K562 (cell line): Measurements from ENCODE around the gene DUS1L. TPM values are rescaled to one million over a fixed set of nuclear protein-coding genes. Genes with fewer than 3 reads are reported as not detected.

ENCODE experiments used
- ATF4 ChIP-seq: fragments of 450-650 bp; formaldehyde crosslinking; IDR thresholded peaks from 2 replicates; pipeline ENCODE4 v1.4.0; 2022; ENCODE audit warnings: mild to moderate bottlenecking, moderate library complexity
- BRD4 ChIP-seq: fragments of 200-600 bp; sonication (generic); IDR thresholded peaks from 2 replicates; pipeline ENCODE4 v1.6.1; 2017; ENCODE audit warnings: inconsistent platforms
- FIP1L1 ChIP-seq: fragments of 200-400 bp; formaldehyde crosslinking; IDR thresholded peaks from 2 replicates; pipeline ENCODE4 v1.6.1; 2018; ENCODE audit warnings: mild to moderate bottlenecking, low read depth, low read length; ENCODE audit not compliant: poor library complexity, severe bottlenecking
- HDAC3 ChIP-seq: fragments of 450-650 bp; IDR thresholded peaks from 2 replicates; pipeline ENCODE4 v1.6.1; 2018; ENCODE audit warnings: borderline replicate concordance, mild to moderate bottlenecking, moderate library complexity; ENCODE audit not compliant: partially characterized antibody
- ILK ChIP-seq: fragments of 450-650 bp; IDR thresholded peaks from 2 replicates; pipeline ENCODE4 v1.6.1; 2016; ENCODE audit warnings: missing genetic modification characterization, low read depth, mild to moderate bottlenecking, missing compliant biosample characterization, moderate library complexity, borderline replicate concordance
- KAT2B ChIP-seq: IDR thresholded peaks from one replicate; pipeline ENCODE4 v1.6.1; 2012; ENCODE audit warnings: low read depth, mild to moderate bottlenecking, control low read depth, inconsistent platforms, low read length, moderate library complexity
- MAZ ChIP-seq, 2 experiments: fragments of 450-650 bp in 1 of 2; sonication (generic) in 1 of 2; formaldehyde crosslinking; IDR thresholded peaks in 1 of 2; conservative IDR thresholded peaks in 1 of 2; 2 replicates each; pipeline versions ENCODE4 v1.4.0 to v1.5.0; 2020; ENCODE audit warnings: mild to moderate bottlenecking in 1 of 2, missing genetic modification reagents in 1 of 2
- MBD2 ChIP-seq: sonication (generic); IDR thresholded peaks from 2 replicates; pipeline ENCODE4 v1.6.1; 2016; ENCODE audit warnings: low read depth, borderline replicate concordance
- PRMT5 ChIP-seq: sonication (generic); formaldehyde crosslinking; IDR thresholded peaks from 2 replicates; pipeline ENCODE4 v1.5.0; 2020; ENCODE audit warnings: missing genetic modification reagents
- RBM25 ChIP-seq: fragments of 200-400 bp; formaldehyde crosslinking; IDR thresholded peaks from 2 replicates; pipeline ENCODE4 v1.6.1; 2018; ENCODE audit warnings: low read length, low read depth, moderate library complexity; ENCODE audit not compliant: severe bottlenecking
- SP1 ChIP-seq: sonication (generic); formaldehyde crosslinking; IDR thresholded peaks from 2 replicates; pipeline ENCODE4 v1.8.1; 2022; ENCODE audit warnings: mild to moderate bottlenecking, missing genetic modification reagents
- TAL1 ChIP-seq: fragments of 450-650 bp; IDR thresholded peaks from 2 replicates; pipeline ENCODE4 v1.6.1; 2016; ENCODE audit warnings: mild to moderate bottlenecking
- ZBTB17 ChIP-seq: fragments of 450-650 bp; formaldehyde crosslinking; IDR thresholded peaks from 2 replicates; pipeline ENCODE4 v1.4.0; 2020; ENCODE audit warnings: mild to moderate bottlenecking
- ZFP91 ChIP-seq: sonication (generic); formaldehyde crosslinking; IDR thresholded peaks from 2 replicates; pipeline ENCODE4 v1.8.0; 2022; ENCODE audit warnings: mild to moderate bottlenecking, missing genetic modification reagents
- ZNF239 ChIP-seq: fragments of 250-450 bp; sonication (Bioruptor Pico); IDR thresholded peaks from 2 replicates; pipeline ENCODE4 v1.4.0; 2020; ENCODE audit warnings: mild to moderate bottlenecking
- ZNF324 ChIP-seq: fragments of 250-450 bp; sonication (Bioruptor Pico); IDR thresholded peaks from 2 replicates; pipeline ENCODE4 v1.4.0; 2020; ENCODE audit warnings: mild to moderate bottlenecking
- ZNF512 ChIP-seq: IDR thresholded peaks from 2 replicates; pipeline ENCODE4 v1.6.1; 2016; ENCODE audit warnings: missing genetic modification characterization, missing compliant biosample characterization
- ZNF609 ChIP-seq: sonication (generic); formaldehyde crosslinking; IDR thresholded peaks from 2 replicates; pipeline ENCODE4 v1.8.1; 2023; ENCODE audit warnings: missing genetic modification reagents, mild to moderate bottlenecking, borderline replicate concordance
- ZNF785 ChIP-seq: fragments of 250-450 bp; sonication (Bioruptor Pico); IDR thresholded peaks from 2 replicates; pipeline ENCODE4 v1.4.0; 2020; ENCODE audit warnings: mild to moderate bottlenecking
- polyA plus RNA-seq, 8 experiments: library from polyadenylated mRNA; depleted of rRNA in 4 of 8; stranded (reverse) in 5 of 8; unstranded in 3 of 8; fragments of >200 nt; fragmentation: Nextera tagmentation in 2 of 8; fragmentation: Illumina TruSeq in 1 of 8; extraction: Ambion mirVana in 2 of 8; extraction: Trizol in 1 of 8; gene quantifications; 2 replicates each; pipeline versions ENCODE4 v1.2.1 to v1.2.3, GENCODE V29; 2011 to 2014; ENCODE audit warnings: inconsistent platforms in 1 of 8, missing spikeins in 1 of 8
- total RNA-seq, 7 experiments: library from RNA; depleted of rRNA in 6 of 7; stranded (reverse); fragments of >200 nt in 6 of 7; fragmentation: Illumina TruSeq in 2 of 7; extraction: Trizol in 2 of 7; gene quantifications; 2 replicates each; pipeline versions ENCODE4 v1.2.1 to v1.2.3, GENCODE V29; 2011 to 2021; ENCODE audit warnings: low replicate concordance in 1 of 7

The DUS1L gene
- total and polyA plus RNA-seq, 9 of the 15 experiments (the other 6 are each of a cell fraction or from before 2014, with no cell fraction given): 7.8 to 210 (median 83.9) TPM

- TF ChIP-seq ZNF609 (CRISPR knock-in tag) (no peak), ATF4 (CRISPR knock-in tag) (no peak), TAL1 (no peak), MBD2 (peak; percentile 70; the same call in 1 of the 2 replicates), SP1 (peak; percentile 97), ZNF239 (CRISPR knock-in tag) (no peak), ZNF324 (CRISPR knock-in tag) (no peak), KAT2B (no peak), ZNF785 (no peak), PRMT5 (CRISPR knock-in tag) (no peak), RBM25 (no peak), BRD4 (peak; percentile 65; the same call in 1 of the 2 replicates), FIP1L1 (peak; percentile 85), ZNF512 (tag) (no peak), MAZ (CRISPR knock-in tag; conservative IDR thresholded peaks at IDR 0.05 in 1 of 2, IDR thresholded peaks at IDR 0.05 in 1 of 2) (peak; percentile 90 to 91), ILK (no peak), ZBTB17 (CRISPR knock-in tag) (peak; percentile 70; the same call in 1 of the 2 replicates), ZFP91 (CRISPR knock-in tag) (no peak), HDAC3 (no peak)
These were observed 28.3 kb downstream of the DUS1L start, which contains the start of gene DCXR (continued) for GRCh38 chr17:82037092-82037888.
